HL-60 (cell line): ENCODE results near the gene LNPK.

ENCODE experiments used
- DNase-seq, 2 experiments: peaks; one replicate each; pipeline ENCODE4 v3.0.0-alpha.2; 2010 to 2020; ENCODE audit warnings: low read depth in 1 of 2, low spot score in 1 of 2
- H3K27ac ChIP-seq: fragments of 250-450 bp; sonication (Bioruptor Pico); replicated peaks from 2 replicates; pipeline ENCODE4 v1.5.1; 2020; ENCODE audit warnings: mild to moderate bottlenecking, moderate library complexity
- H3K27me3 ChIP-seq: fragments of 250-450 bp; sonication (Bioruptor Pico); 2 replicates; pipeline ENCODE4 v1.5.1; 2021; ENCODE audit warnings: mild to moderate bottlenecking, moderate library complexity; ENCODE audit not compliant: insufficient read depth, poor library complexity, severe bottlenecking
- H3K4me3 ChIP-seq: replicated peaks from 2 replicates; pipeline ENCODE4 v1.5.1; 2011; ENCODE audit warnings: mild to moderate bottlenecking, control low read depth, low read length; ENCODE audit not compliant: insufficient read depth
- GABPA ChIP-seq: IDR thresholded peaks from 2 replicates; pipeline ENCODE4 v1.6.1; 2012; ENCODE audit warnings: low read depth
- POLR2AphosphoS5 ChIP-seq: IDR thresholded peaks from 2 replicates; pipeline ENCODE4 v1.6.1; 2012; ENCODE audit warnings: low read depth
- SPI1 ChIP-seq: IDR thresholded peaks from 2 replicates; pipeline ENCODE4 v1.6.1; 2012; ENCODE audit warnings: low read depth, mild to moderate bottlenecking, borderline replicate concordance
- TF ChIP-seq, protein P1 (sequence below): IDR thresholded peaks from one replicate; pipeline ENCODE4 v1.5.1; 2011; ENCODE audit warnings: low read length, control low read depth, inconsistent platforms; ENCODE audit not compliant: insufficient read depth
- TF ChIP-seq, protein P2 (sequence below): IDR thresholded peaks from 2 replicates; pipeline ENCODE4 v1.6.1; 2012; ENCODE audit warnings: low read depth; ENCODE audit not compliant: insufficient replicate concordance

Gene LNPK

DNA sequence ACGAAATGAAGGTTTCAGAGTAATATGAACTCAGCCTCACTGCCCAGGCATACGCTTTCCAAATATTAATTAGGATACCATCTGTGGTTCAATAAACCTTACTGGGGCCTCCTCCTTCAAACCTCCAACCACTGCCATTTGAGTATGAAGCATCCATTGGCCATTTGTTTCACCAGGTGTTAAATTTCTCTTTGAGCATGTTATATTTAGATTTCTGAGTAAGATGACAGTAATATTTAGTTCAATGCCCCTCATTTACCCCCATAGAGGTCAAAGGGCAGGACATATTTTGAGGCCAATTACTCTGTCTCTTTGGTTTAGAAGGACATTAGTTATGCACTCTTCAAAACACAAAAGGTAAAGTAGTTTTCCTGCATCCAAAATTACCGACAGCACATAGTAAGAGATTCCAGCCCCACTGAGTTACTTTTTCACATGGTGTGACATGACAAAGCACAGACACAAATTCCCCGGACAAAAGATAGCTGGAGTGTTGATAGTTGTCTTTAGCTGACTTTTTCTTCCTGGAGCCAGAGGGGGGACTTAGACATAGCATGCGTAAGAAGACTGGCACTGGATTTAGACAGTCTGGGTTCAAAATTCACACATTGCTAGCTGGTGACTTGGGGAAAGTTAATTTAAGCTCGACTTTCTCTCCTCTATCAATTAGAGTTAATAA lies 33.1 kb upstream of the LNPK start:
- Histone ChIP-seq H3K4me3 (no peak overlapping the region), H3K27me3 (peaks cover 3% of the 10 kb centered on the region), H3K27ac (no peak overlapping the region)
- no peak for DNase-seq
- no peak for TF ChIP-seq GABPA
- no peak for TF ChIP-seq POLR2AphosphoS5
- TF ChIP-seq, protein P1, sequence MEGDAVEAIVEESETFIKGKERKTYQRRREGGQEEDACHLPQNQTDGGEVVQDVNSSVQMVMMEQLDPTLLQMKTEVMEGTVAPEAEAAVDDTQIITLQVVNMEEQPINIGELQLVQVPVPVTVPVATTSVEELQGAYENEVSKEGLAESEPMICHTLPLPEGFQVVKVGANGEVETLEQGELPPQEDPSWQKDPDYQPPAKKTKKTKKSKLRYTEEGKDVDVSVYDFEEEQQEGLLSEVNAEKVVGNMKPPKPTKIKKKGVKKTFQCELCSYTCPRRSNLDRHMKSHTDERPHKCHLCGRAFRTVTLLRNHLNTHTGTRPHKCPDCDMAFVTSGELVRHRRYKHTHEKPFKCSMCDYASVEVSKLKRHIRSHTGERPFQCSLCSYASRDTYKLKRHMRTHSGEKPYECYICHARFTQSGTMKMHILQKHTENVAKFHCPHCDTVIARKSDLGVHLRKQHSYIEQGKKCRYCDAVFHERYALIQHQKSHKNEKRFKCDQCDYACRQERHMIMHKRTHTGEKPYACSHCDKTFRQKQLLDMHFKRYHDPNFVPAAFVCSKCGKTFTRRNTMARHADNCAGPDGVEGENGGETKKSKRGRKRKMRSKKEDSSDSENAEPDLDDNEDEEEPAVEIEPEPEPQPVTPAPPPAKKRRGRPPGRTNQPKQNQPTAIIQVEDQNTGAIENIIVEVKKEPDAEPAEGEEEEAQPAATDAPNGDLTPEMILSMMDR = no peak
- TF ChIP-seq, protein P2, sequence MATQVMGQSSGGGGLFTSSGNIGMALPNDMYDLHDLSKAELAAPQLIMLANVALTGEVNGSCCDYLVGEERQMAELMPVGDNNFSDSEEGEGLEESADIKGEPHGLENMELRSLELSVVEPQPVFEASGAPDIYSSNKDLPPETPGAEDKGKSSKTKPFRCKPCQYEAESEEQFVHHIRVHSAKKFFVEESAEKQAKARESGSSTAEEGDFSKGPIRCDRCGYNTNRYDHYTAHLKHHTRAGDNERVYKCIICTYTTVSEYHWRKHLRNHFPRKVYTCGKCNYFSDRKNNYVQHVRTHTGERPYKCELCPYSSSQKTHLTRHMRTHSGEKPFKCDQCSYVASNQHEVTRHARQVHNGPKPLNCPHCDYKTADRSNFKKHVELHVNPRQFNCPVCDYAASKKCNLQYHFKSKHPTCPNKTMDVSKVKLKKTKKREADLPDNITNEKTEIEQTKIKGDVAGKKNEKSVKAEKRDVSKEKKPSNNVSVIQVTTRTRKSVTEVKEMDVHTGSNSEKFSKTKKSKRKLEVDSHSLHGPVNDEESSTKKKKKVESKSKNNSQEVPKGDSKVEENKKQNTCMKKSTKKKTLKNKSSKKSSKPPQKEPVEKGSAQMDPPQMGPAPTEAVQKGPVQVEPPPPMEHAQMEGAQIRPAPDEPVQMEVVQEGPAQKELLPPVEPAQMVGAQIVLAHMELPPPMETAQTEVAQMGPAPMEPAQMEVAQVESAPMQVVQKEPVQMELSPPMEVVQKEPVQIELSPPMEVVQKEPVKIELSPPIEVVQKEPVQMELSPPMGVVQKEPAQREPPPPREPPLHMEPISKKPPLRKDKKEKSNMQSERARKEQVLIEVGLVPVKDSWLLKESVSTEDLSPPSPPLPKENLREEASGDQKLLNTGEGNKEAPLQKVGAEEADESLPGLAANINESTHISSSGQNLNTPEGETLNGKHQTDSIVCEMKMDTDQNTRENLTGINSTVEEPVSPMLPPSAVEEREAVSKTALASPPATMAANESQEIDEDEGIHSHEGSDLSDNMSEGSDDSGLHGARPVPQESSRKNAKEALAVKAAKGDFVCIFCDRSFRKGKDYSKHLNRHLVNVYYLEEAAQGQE = no peak
- TF ChIP-seq SPI1 = no peak

DNA sequence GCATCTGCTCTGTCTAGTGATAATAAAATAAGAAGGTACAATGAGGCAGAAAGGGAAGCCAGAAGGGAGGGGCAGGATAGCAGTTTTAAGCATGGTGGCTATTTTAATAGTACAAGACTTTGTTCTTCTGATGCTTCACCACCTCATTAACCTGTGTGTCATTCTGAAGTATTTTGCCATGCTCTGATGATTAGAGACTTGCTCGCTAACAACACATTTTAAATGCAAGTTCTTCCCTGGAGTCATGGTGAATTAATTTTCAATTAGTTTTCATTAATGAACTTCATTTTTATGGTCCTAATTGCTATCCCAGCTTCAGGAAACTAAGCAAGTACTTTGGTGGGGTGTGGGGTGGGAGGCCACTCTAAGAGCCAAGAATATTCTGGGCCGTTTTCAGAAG lies 25.7 kb upstream of the LNPK start:
- no peak overlapping the region for H3K4me3 ChIP-seq
- no peak for DNase-seq
- no peak for TF ChIP-seq SPI1
- TF ChIP-seq, protein P1 = no peak
- TF ChIP-seq POLR2AphosphoS5 = no peak
- TF ChIP-seq GABPA = no peak
- TF ChIP-seq, protein P2 = no peak
- no peak overlapping the region for H3K27ac ChIP-seq
- H3K27me3 ChIP-seq = peaks cover 2% of the 10 kb centered on the region

DNA sequence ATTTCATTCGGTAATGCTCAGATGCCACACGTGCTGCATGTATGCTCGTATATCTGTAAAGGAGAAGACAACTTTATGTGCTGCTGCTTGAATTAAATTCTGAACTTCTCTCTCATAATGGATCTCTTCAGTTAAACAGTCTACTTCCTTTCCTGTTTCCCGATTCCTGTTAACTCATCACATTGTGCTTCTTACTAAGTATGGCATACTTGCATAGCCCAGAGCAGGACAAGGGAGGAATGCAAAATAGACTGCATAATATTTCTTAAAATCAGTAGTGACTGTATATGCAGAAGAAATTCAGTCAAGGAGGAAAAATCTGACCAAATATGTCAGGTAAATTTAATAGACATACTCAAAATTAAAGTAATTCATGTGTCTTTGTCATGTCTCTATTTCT lies 23.9 kb upstream of the LNPK start:
- H3K27me3 ChIP-seq = peaks cover 2% of the 10 kb centered on the region
- TF ChIP-seq GABPA (no peak), SPI1 (no peak), POLR2AphosphoS5 (no peak)
- TF ChIP-seq, protein P2 = no peak
- TF ChIP-seq, protein P1 = no peak
- no peak overlapping the region for H3K27ac ChIP-seq

More for the DNA sequence above, 23.9 kb upstream of the LNPK start:
- no peak overlapping the region for H3K4me3 ChIP-seq
- DNase-seq = no peak
